Testis (tissue), 3 donors: ENCODE results near the gene HBQ1. TPM values are rescaled to one million over a fixed set of nuclear protein-coding genes. Genes with fewer than 3 reads are reported as not detected.

Experiments
- DNase-seq: peaks from one replicate; pipeline ENCODE4 v3.0.0-alpha.2; 2019
- H3K27ac ChIP-seq, 2 donors: fragments of 200-600 bp; sonication (generic); one replicate each; pipeline ENCODE4 v1.5.1; 2019
- H3K27me3 ChIP-seq: fragments of 200-600 bp; sonication (generic); one replicate; pipeline ENCODE4 v1.5.1; 2019
- H3K36me3 ChIP-seq: fragments of 200-600 bp; sonication (generic); one replicate; pipeline ENCODE4 v1.5.1; 2017; ENCODE audit warnings: low read depth; ENCODE audit errors: missing control alignments
- H3K4me1 ChIP-seq: fragments of 200-600 bp; sonication (generic); one replicate; pipeline ENCODE4 v1.5.1; 2019
- H3K4me3 ChIP-seq, 2 donors: fragments of 200-600 bp; sonication (generic); one replicate each; pipeline ENCODE4 v1.5.1; 2017 to 2019
- H3K9me3 ChIP-seq: fragments of 200-600 bp; sonication (generic); one replicate; pipeline ENCODE4 v1.5.1; 2017
- CTCF ChIP-seq, 3 experiments: fragments of 450-650 bp in 2 of 3; fragments of 200-600 bp in 1 of 3; sonication (generic) in 1 of 3; IDR thresholded peaks; one replicate each; pipeline ENCODE4 v1.5.1; 2016 to 2019; ENCODE audit warnings: antibody characterized with exemption in 3 of 3, mild to moderate bottlenecking in 2 of 3, moderate library complexity in 1 of 3
- POLR2A ChIP-seq: fragments of 450-650 bp; IDR thresholded peaks from one replicate; pipeline ENCODE4 v1.6.1; 2017; ENCODE audit warnings: antibody characterized with exemption, mild to moderate bottlenecking, moderate library complexity
- WGBS, 2 donors: methylation state at CpG; one replicate each; pipeline ENCODE4 v1.1.5; 2018; 5-methylcytosine and 5-hydroxymethylcytosine counted together
- intact Hi-C: fragments of 100-400 bp; cut with DNase I; formaldehyde crosslinking; loops from one replicate; pipeline ENCODE4 v1.15.1; 2023; ENCODE audit warnings: low total_unique reads
- polyA plus RNA-seq: library from polyadenylated mRNA; stranded (reverse); fragments of 350-450 nt; fragmentation: Illumina TruSeq; extraction: RNeasy Lipid Tissue Mini Kit (QIAGEN cat#74804); gene quantifications from one replicate; pipeline ENCODE4 v1.2.3, GENCODE V29; 2014; ENCODE audit warnings: low read depth, low replicate concordance; ENCODE audit not compliant: insufficient read depth
- total RNA-seq, 2 donors: library from RNA; depleted of rRNA; stranded (reverse); fragments of >200 nt; gene quantifications; one replicate each; pipeline ENCODE4 v1.2.3, GENCODE V29; 2016

Gene HBQ1
- total and polyA plus RNA-seq, 3 donors from 2014 or later, result 1.3 to 4.3 (median 4.2) TPM

- 75 to 79% methylated on average over 7 of the region's 7 CpGs for WGBS, 2 donors
Observed at GRCh38 chr16:183005-183404, 2.7 kb downstream of the HBQ1 start.

GRCh38 chr16:185213-185612 is 5.0 kb downstream of the HBQ1 start:
- H3K27me3 ChIP-seq, result no peaks in the 10 kb centered on the region
- intact Hi-C loops, result no loop called here
- no peak for DNase-seq
- H3K9me3 ChIP-seq, result no peaks in the 10 kb centered on the region
- no peaks in the 10 kb centered on the region for H3K36me3 ChIP-seq
- no peak overlapping the region for H3K27ac ChIP-seq
- peaks cover 11% of the 10 kb centered on the region for H3K4me1 ChIP-seq
- WGBS, 2 donors, result 77 to 79% methylated on average over 10 to 13 of the region's 13 CpGs
- no peak overlapping the region for H3K4me3 ChIP-seq
- TF ChIP-seq CTCF (IDR thresholded peaks at IDR 0.05) (no peak), POLR2A (no peak)

More at GRCh38 chr16:183005-183404, 2.7 kb downstream of the HBQ1 start:
- TF ChIP-seq CTCF (IDR thresholded peaks at IDR 0.05) (no peak), POLR2A (no peak)
- Histone ChIP-seq H3K4me1 (peaks cover 11% of the 10 kb centered on the region), H3K27me3 (no peaks in the 10 kb centered on the region), H3K4me3 (no peak overlapping the region), H3K36me3 (no peaks in the 10 kb centered on the region), H3K9me3 (no peaks in the 10 kb centered on the region), H3K27ac (no peak overlapping the region)
- intact Hi-C loops, result no loop called here
- DNase-seq, result no peak

- Histone ChIP-seq H3K36me3 (no peaks in the 10 kb centered on the region), H3K27ac (no peak overlapping the region), H3K9me3 (no peaks in the 10 kb centered on the region), H3K4me1 (peaks cover 7% of the 10 kb centered on the region), H3K27me3 (no peaks in the 10 kb centered on the region), H3K4me3 (no peak overlapping the region)
- DNase-seq, result no peak
- intact Hi-C loops, result no loop called here
- no peak for TF ChIP-seq CTCF (IDR thresholded peaks at IDR 0.05)
- TF ChIP-seq POLR2A, result no peak
- 65 to 69% methylated on average over 6 of the region's 11 CpGs for WGBS, 2 donors
Observed at GRCh38 chr16:185691-186090, 5.4 kb downstream of the HBQ1 start.

GRCh38 chr16:187330-187729 is 7.1 kb downstream of the HBQ1 start:
- Histone ChIP-seq H3K27ac (no peak overlapping the region), H3K36me3 (no peaks in the 10 kb centered on the region), H3K27me3 (no peaks in the 10 kb centered on the region), H3K4me1 (no peaks in the 10 kb centered on the region), H3K4me3 (no peak overlapping the region), H3K9me3 (no peaks in the 10 kb centered on the region)
- no peak for DNase-seq
- TF ChIP-seq CTCF (IDR thresholded peaks at IDR 0.05) (no peak), POLR2A (no peak)
- WGBS, 2 donors, result 89 to 92% methylated on average over 4 to 8 of the region's 8 CpGs
- intact Hi-C loops, result no loop called here

GRCh38 chr16:188674-189073 is 8.4 kb downstream of the HBQ1 start:
- WGBS, 2 donors, result 77 to 83% methylated on average over 8 of the region's 8 CpGs
- H3K9me3 ChIP-seq, result no peaks in the 10 kb centered on the region
- TF ChIP-seq CTCF (IDR thresholded peaks at IDR 0.05) (no peak), POLR2A (no peak)
- no peaks in the 10 kb centered on the region for H3K36me3 ChIP-seq
- intact Hi-C loops, result no loop called here
- H3K4me3 ChIP-seq, result no peak overlapping the region
- H3K27me3 ChIP-seq, result no peaks in the 10 kb centered on the region
- no peak overlapping the region for H3K27ac ChIP-seq
- no peaks in the 10 kb centered on the region for H3K4me1 ChIP-seq
- no peak for DNase-seq
